ENCODE measurements around the gene RPS19BP1. TPM values are rescaled to one million over a fixed set of nuclear protein-coding genes. Genes with fewer than 3 reads are reported as not detected.
A peak's percentile ranks its signal among the peaks of the same experiment; 100 is the strongest.

The RPS19BP1 gene
- total RNA-seq, 1 experiment from 2014 or later: 85.8 TPM

GRCh38 chr22:39502109-39502788 is 30.3 kb downstream of the RPS19BP1 start, which contains the start of gene MIEF1:
Gene MIEF1, plus strand, starts transcription at chr22:39502290. Its CDS starts 9,005 bp downstream, at chr22:39511295.
- no TSS peak for BruUV-seq (replicated peaks)
- Mint-ChIP-seq H3K4me3 (ENCODE audit: unreplicated experiment) (peak within 1 kb of the TSS; percentile 78), H3K27me3 (ENCODE audit: insufficient read depth, unreplicated experiment) (no peaks in the 10 kb centered on the region), H3K27ac (ENCODE audit: unreplicated experiment) (peak within 1 kb of the TSS; percentile 62), H3K4me1 (ENCODE audit: low read depth, unreplicated experiment) (peaks cover 29% of the 10 kb centered on the region), H3K9me3 (ENCODE audit: unreplicated experiment) (no peaks in the 10 kb centered on the region), H3K36me3 (ENCODE audit: insufficient read depth, unreplicated experiment) (peaks cover 55% of the 10 kb centered on the region)
- TF ChIP-seq, protein P1, sequence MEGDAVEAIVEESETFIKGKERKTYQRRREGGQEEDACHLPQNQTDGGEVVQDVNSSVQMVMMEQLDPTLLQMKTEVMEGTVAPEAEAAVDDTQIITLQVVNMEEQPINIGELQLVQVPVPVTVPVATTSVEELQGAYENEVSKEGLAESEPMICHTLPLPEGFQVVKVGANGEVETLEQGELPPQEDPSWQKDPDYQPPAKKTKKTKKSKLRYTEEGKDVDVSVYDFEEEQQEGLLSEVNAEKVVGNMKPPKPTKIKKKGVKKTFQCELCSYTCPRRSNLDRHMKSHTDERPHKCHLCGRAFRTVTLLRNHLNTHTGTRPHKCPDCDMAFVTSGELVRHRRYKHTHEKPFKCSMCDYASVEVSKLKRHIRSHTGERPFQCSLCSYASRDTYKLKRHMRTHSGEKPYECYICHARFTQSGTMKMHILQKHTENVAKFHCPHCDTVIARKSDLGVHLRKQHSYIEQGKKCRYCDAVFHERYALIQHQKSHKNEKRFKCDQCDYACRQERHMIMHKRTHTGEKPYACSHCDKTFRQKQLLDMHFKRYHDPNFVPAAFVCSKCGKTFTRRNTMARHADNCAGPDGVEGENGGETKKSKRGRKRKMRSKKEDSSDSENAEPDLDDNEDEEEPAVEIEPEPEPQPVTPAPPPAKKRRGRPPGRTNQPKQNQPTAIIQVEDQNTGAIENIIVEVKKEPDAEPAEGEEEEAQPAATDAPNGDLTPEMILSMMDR (IDR thresholded peaks at IDR 0.05; ENCODE audit: insufficient read depth in 1 of 2, low read depth in 1 of 2, low read length in 1 of 2, severe bottlenecking in 1 of 2, unreplicated experiment in 1 of 2): no peak
- Histone ChIP-seq H3K36me3 (ENCODE audit: control insufficient read depth, insufficient read depth, low read length) (peaks cover 2% of the 10 kb centered on the region), H3K27me3 (replicated peaks; ENCODE audit: control insufficient read depth, insufficient read depth, low read length) (no peaks in the 10 kb centered on the region), H3K4me3 (ENCODE audit: low read depth, low read length) (peak within 1 kb of the TSS; percentile 94), H3K4me1 (peaks cover 6% of the 10 kb centered on the region), H3K9me3 (no peaks in the 10 kb centered on the region)
- ChIA-PET POLR2A (interaction anchor here (0.6 to 1.4 kb wide), 13 partner anchors 13 to 716 kb away, joined by 3 to 27 read pairs (median 3); partner anchors contain the start of genes ATF4 and RPL3), CTCF (interaction anchor here (0.6 to 1.7 kb wide), 12 partner anchors 12 to 182 kb away, joined by 3 to 13 read pairs (median 5); partner anchors contain the start of genes ATF4 and TAB1)
- intact Hi-C loops (cut with micrococcal nuclease; ENCODE audit: unreplicated experiment): loop anchor here (1.0 to 5.0 kb wide), 3 partner anchors 12 to 40 kb away; partner anchors contain the start of gene ATF4
- DNase-seq: peak; percentile 96 to 97

- Mint-ChIP-seq H3K9me3 (ENCODE audit: unreplicated experiment) (no peaks in the 10 kb centered on the region), H3K4me1 (ENCODE audit: low read depth, unreplicated experiment) (peaks cover 29% of the 10 kb centered on the region), H3K27ac (ENCODE audit: unreplicated experiment) (peak overlapping the region; percentile 62), H3K4me3 (ENCODE audit: unreplicated experiment) (peak overlapping the region; percentile 78), H3K27me3 (ENCODE audit: insufficient read depth, unreplicated experiment) (no peaks in the 10 kb centered on the region), H3K36me3 (ENCODE audit: insufficient read depth, unreplicated experiment) (peaks cover 49% of the 10 kb centered on the region)
- no peaks in the 10 kb centered on the region for H3K9me3 ChIP-seq
- TF ChIP-seq, protein P1 (IDR thresholded peaks at IDR 0.05; ENCODE audit: insufficient read depth in 1 of 2, low read depth in 1 of 2, low read length in 1 of 2, severe bottlenecking in 1 of 2, unreplicated experiment in 1 of 2): no peak
- DNase-seq: no peak
- TSS peak; percentile 93 for BruUV-seq (replicated peaks)
- no peaks in the 10 kb centered on the region for H3K27me3 ChIP-seq (replicated peaks; ENCODE audit: control insufficient read depth, insufficient read depth, low read length)
- H3K36me3 ChIP-seq (ENCODE audit: control insufficient read depth, insufficient read depth, low read length): peaks cover 2% of the 10 kb centered on the region
- H3K4me3 ChIP-seq (ENCODE audit: low read depth, low read length): peak overlapping the region; percentile 94
- peaks cover 6% of the 10 kb centered on the region for H3K4me1 ChIP-seq
- ChIA-PET CTCF (interaction anchor here (0.7 to 1.7 kb wide), 10 partner anchors 11 to 102 kb away, joined by 3 to 13 read pairs (median 5); partner anchors contain the start of genes ATF4 and TAB1), POLR2A (interaction anchor here (0.6 to 1.4 kb wide), 8 partner anchors 14 to 543 kb away, joined by 3 to 27 read pairs (median 4); partner anchors contain the start of genes ATF4 and RPL3)
- intact Hi-C loops (cut with micrococcal nuclease; ENCODE audit: unreplicated experiment): loop anchor here (1.0 to 5.0 kb wide), 3 partner anchors 11 to 39 kb away; partner anchors contain the start of gene ATF4
Measured at GRCh38 chr22:39501644-39502108, 30.9 kb downstream of the RPS19BP1 start.

GRCh38 chr22:39500101-39500500 is 32.4 kb downstream of the RPS19BP1 start:
- H3K9me3 Mint-ChIP-seq (ENCODE audit: unreplicated experiment): no peaks in the 10 kb centered on the region
- Histone ChIP-seq H3K9me3 (no peaks in the 10 kb centered on the region), H3K4me1 (peaks cover 6% of the 10 kb centered on the region), H3K27me3 (replicated peaks; ENCODE audit: control insufficient read depth, insufficient read depth, low read length) (no peaks in the 10 kb centered on the region), H3K36me3 (ENCODE audit: control insufficient read depth, insufficient read depth, low read length) (no peaks in the 10 kb centered on the region; the same call in 1 of the 2 replicates), H3K4me3 (ENCODE audit: low read depth, low read length) (no peak overlapping the region)
- H3K36me3 Mint-ChIP-seq (ENCODE audit: insufficient read depth, unreplicated experiment): peaks cover 34% of the 10 kb centered on the region
- TF ChIP-seq, protein P1 (IDR thresholded peaks at IDR 0.05; ENCODE audit: insufficient read depth in 1 of 2, low read depth in 1 of 2, low read length in 1 of 2, severe bottlenecking in 1 of 2, unreplicated experiment in 1 of 2): no peak
- intact Hi-C loops (cut with micrococcal nuclease; ENCODE audit: unreplicated experiment): loop anchor here (5.0 kb wide), 1 partner anchor 38 kb away; no protein-coding TSS in a partner anchor
- peaks cover 23% of the 10 kb centered on the region for H3K4me1 Mint-ChIP-seq (ENCODE audit: low read depth, unreplicated experiment)
- H3K27me3 Mint-ChIP-seq (ENCODE audit: insufficient read depth, unreplicated experiment): no peaks in the 10 kb centered on the region
- no peak overlapping the region for H3K4me3 Mint-ChIP-seq (ENCODE audit: unreplicated experiment)
- H3K27ac Mint-ChIP-seq (ENCODE audit: unreplicated experiment): no peak overlapping the region
- no TSS peak for BruUV-seq (replicated peaks)
- POLR2A ChIA-PET: no interaction called here
- CTCF ChIA-PET: no interaction called here
- DNase-seq: no peak
